Activated naive CD8-positive, alpha-beta T cell treated with anti-CD3 and anti-CD28 coated beads, Interleukin-2, amount 10 ng/mL, durations not matched to agents 7 days and 5 days (primary cell): ENCODE measurements around the gene TAF1A. TPM values are rescaled to one million over a fixed set of nuclear protein-coding genes. Genes with fewer than 3 reads are reported as not detected.

Experiments used
- total RNA-seq, 2 experiments: library from RNA; stranded (reverse); gene quantifications; one replicate each; pipeline ENCODE4 v1.2.3, GENCODE V29; 2021

TAF1A gene
- total RNA-seq, 2 experiments from 2014 or later, result 12.1 to 14.4 TPM

Other genes with a start within 250 kb of the TAF1A start
- under 1 TPM in 1 of 2 experiments, not detected in 1; 0.19 TPM for gene HHIPL2, start 41.8 kb downstream of the TAF1A start, total RNA-seq
- gene MIA3, start 28.2 kb upstream of the TAF1A start, total RNA-seq, result 10 to 100 TPM; 80.7 to 82.3 TPM
- 10 to 100 TPM; 62.8 to 65.0 TPM for gene AIDA, start 122.6 kb upstream of the TAF1A start, total RNA-seq
- 10 to 100 TPM; 46.0 to 48.6 TPM for gene BROX, start 122.6 kb upstream of the TAF1A start, total RNA-seq
- not detected for gene FAM177B, start 147.3 kb upstream of the TAF1A start, total RNA-seq
- gene DISP1, start 225.1 kb upstream of the TAF1A start, total RNA-seq, result 1 to 10 TPM; 2.6 to 2.7 TPM